K562 (cell line): ENCODE results near the gene AFF3.

Source experiments
- SP1 ChIP-seq: sonication (generic); formaldehyde crosslinking; IDR thresholded peaks from 2 replicates; pipeline ENCODE4 v1.8.1; 2022; ENCODE audit warnings: mild to moderate bottlenecking, missing genetic modification reagents
- ZC3H11A ChIP-seq: IDR thresholded peaks from 2 replicates; pipeline ENCODE4 v1.6.1; 2012; ENCODE audit warnings: low read depth, low read length, improper control_type of control experiment

DNA sequence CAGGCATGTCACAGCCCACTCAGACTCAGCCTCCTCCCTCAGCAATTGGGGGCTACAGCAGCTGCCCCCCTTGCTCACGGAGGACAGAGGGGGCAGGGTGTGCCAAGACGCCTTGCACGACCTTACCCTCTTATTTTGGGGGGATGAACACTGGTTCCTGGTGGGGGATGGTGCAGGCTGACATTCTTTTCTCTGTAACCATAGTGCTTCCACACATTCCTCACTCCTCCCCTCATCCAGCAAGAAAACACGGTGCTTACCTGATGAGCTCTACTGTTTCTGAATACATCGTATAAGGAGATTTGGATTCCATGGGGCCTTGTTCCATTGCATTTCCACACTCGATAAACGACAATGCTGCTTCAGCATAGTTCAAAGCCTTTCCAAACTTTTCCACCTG is 577.2 kb downstream of the AFF3 start:
- TF ChIP-seq ZC3H11A (no peak), SP1 (CRISPR knock-in tag) (no peak)
